DOHH2 (cell line): ENCODE data around the gene CLIC4.

Experiments used
- CTCF ChIP-seq: fragments of 200-600 bp; sonication (generic); IDR thresholded peaks from one replicate; pipeline ENCODE4 v1.5.1; 2014; ENCODE audit warnings: antibody characterized with exemption, mild to moderate bottlenecking, low read depth, low read length; ENCODE audit not compliant: poor library complexity, severe bottlenecking
- EZH2phosphoT487 ChIP-seq: fragments of 200-600 bp; sonication (generic); IDR thresholded peaks from 2 replicates; pipeline ENCODE4 v1.6.1; 2017; ENCODE audit warnings: borderline replicate concordance, mild to moderate bottlenecking, antibody characterized with exemption, low read length, moderate library complexity, mixed read lengths

- TF ChIP-seq CTCF (no peak), EZH2phosphoT487 (no peak)
These were observed 112.4 kb downstream of the CLIC4 start for GRCh38 chr1:24857507-24858133.
